ENCODE results near the gene SNX22. TPM values are rescaled to one million over a fixed set of nuclear protein-coding genes. Genes with fewer than 3 reads are reported as not detected.

SNX22 gene
- total and polyA plus RNA-seq, 9 of the 15 experiments (the other 6 are each of a cell fraction or from before 2014, with no cell fraction given): 0.91 to 3.0 (median 2.0) TPM

- no peak for ATAC-seq
- Histone ChIP-seq H3K36me3 (ENCODE audit: control insufficient read depth, insufficient read depth, low read length) (peaks cover 27% of the 10 kb centered on the region; the same call in 2 of the 3 replicates), H3K79me2 (ENCODE audit: control insufficient read depth, insufficient read depth, low read length) (no peaks in the 10 kb centered on the region), H3K27ac (ENCODE audit: extremely low read depth, low read depth, low read length) (no peak overlapping the region), H3K4me3 (no peak overlapping the region), H3K9me3 (replicated peaks; ENCODE audit: control insufficient read depth, insufficient read depth, low read depth, low read length) (no peaks in the 10 kb centered on the region), H2AFZ (ENCODE audit: low read depth, low read length) (no peak overlapping the region), H3K4me2 (ENCODE audit: insufficient read depth, low read length) (no peak overlapping the region), H4K20me1 (replicated peaks; ENCODE audit: control insufficient read depth, insufficient read depth, low read length) (no peaks in the 10 kb centered on the region), H3K4me1 (replicated peaks in 1 of 2; ENCODE audit: control insufficient read depth in 2 of 2, insufficient read depth in 2 of 2, low read length in 2 of 2) (peaks cover 0 to under 1% of the 10 kb centered on the region in 2 experiments; a peak in 1 of 5 replicates), H3K27me3 (ENCODE audit: control insufficient read depth in 2 of 2, insufficient read depth in 2 of 2, low read length in 2 of 2) (no peaks in the 10 kb centered on the region), H3K9ac (ENCODE audit: insufficient read depth in 1 of 2, low read depth in 2 of 2, low read length in 2 of 2) (no peak overlapping the region), H3K9me1 (ENCODE audit: control insufficient read depth, insufficient read depth, low read length) (no peaks in the 10 kb centered on the region)
- in situ Hi-C loops (cut with MboI): no loop called here
- TF ChIP-seq ATF3 (IDR thresholded peaks at IDR 0.05) (peak; percentile 21; the same call in 1 of the 2 replicates), ATF3 (CRISPR knock-in tag; conservative IDR thresholded peaks at IDR 0.05) (no peak), RFX1 (IDR thresholded peaks at IDR 0.05) (peak; percentile 16; the same call in 1 of the 2 replicates), SMARCB1 (IDR thresholded peaks at IDR 0.05; ENCODE audit: insufficient read length, low read depth) (no peak), MCM5 (IDR thresholded peaks at IDR 0.05; ENCODE audit: low read depth) (no peak)
- no TSS peak for BruUV-seq (replicated peaks)
- intact Hi-C loops (cut with micrococcal nuclease): no loop called here
- FAIRE-seq: no peak
- POLR2A ChIA-PET: interaction anchor here (1.3 to 3.3 kb wide), 3 partner anchors 9 to 17 kb away, joined by 5 to 11 read pairs (median 8); partner anchors contain the start of gene PPIB
- CTCF ChIA-PET (ENCODE audit: low intra/inter-chr PET ratio): no interaction called here
- DNase-seq (ENCODE audit: extremely low read depth in 1 of 4, low spot score in 3 of 4): no peak
- 73% methylated on average over 8 of the region's 8 CpGs for WGBS (ENCODE audit: insufficient coverage, low coverage, missing lambda C conversion rate)
These were observed 28.8 kb downstream of the SNX22 start for GRCh38 chr15:64180235-64180824.

All from K562 (cell line).